Stimulated activated CD8-positive, alpha-beta memory T cell treated with anti-CD3 and anti-CD28 coated beads, Interleukin-4, amount 100 ng/mL, for 24 hours (primary cell): Measurements from ENCODE around the gene GAB2.
"Not testable (repeated sequence)": the region's sequence is repeated elsewhere in the genome, so short reads cannot be mapped to it uniquely, and the experiment has no call there.

Experiments used
- DNase-seq: peaks from one replicate; pipeline ENCODE4 v3.0.0-alpha.2; 2020; ENCODE audit warnings: low read depth

The GAB2 gene

GRCh38 chr11:78248191-78248590 lies 169.4 kb downstream of the GAB2 start:
- DNase-seq = no peak

GRCh38 chr11:78244546-78245255 lies 172.9 kb downstream of the GAB2 start:
- DNase-seq = no peak

- DNase-seq = no peak
Measured at GRCh38 chr11:78244080-78244479, 173.5 kb downstream of the GAB2 start.

GRCh38 chr11:78241475-78241874 lies 176.1 kb downstream of the GAB2 start:
- no peak for DNase-seq

GRCh38 chr11:78239781-78240180 lies 177.8 kb downstream of the GAB2 start:
- no peak for DNase-seq

GRCh38 chr11:78237293-78238046 lies 180.2 kb downstream of the GAB2 start:
- no peak for DNase-seq

- no peak for DNase-seq
Measured at GRCh38 chr11:78234006-78234405, 183.6 kb downstream of the GAB2 start.

- not testable (repeated sequence) for DNase-seq
Measured at GRCh38 chr11:78233046-78233445, 184.6 kb downstream of the GAB2 start.

- no peak for DNase-seq
Measured at GRCh38 chr11:78231962-78232501, 185.6 kb downstream of the GAB2 start.

GRCh38 chr11:78230161-78230877 lies 187.3 kb downstream of the GAB2 start:
- DNase-seq = no peak

GRCh38 chr11:78229106-78229505 lies 188.5 kb downstream of the GAB2 start:
- no peak for DNase-seq

GRCh38 chr11:78228467-78228866 lies 189.2 kb downstream of the GAB2 start:
- no peak for DNase-seq

- DNase-seq = no peak
Measured at GRCh38 chr11:78227921-78228320, 189.7 kb downstream of the GAB2 start.

GRCh38 chr11:78226684-78227680 lies 190.6 kb downstream of the GAB2 start:
- no peak for DNase-seq

GRCh38 chr11:78224906-78225420 lies 192.7 kb downstream of the GAB2 start:
- DNase-seq = no peak

- no peak for DNase-seq
Measured at GRCh38 chr11:78224506-78224905, 193.1 kb downstream of the GAB2 start.

- DNase-seq = no peak
Measured at GRCh38 chr11:78223320-78223954, 194.2 kb downstream of the GAB2 start.

GRCh38 chr11:78222726-78223125 lies 194.9 kb downstream of the GAB2 start:
- not testable (repeated sequence) for DNase-seq

- DNase-seq = no peak
Measured at GRCh38 chr11:78221396-78222315, 196.0 kb downstream of the GAB2 start.
